BE2C (cell line): ENCODE data around the gene ROBO1.

Source experiments
- DNase-seq: peaks from one replicate; pipeline ENCODE4 v3.0.0-alpha.2; 2020
- H3K27me3 ChIP-seq: fragments of 250-450 bp; sonication (Bioruptor Pico); 2 replicates; pipeline ENCODE4 v1.5.1; 2020; ENCODE audit warnings: mild to moderate bottlenecking
- H3K36me3 ChIP-seq: fragments of 250-450 bp; sonication (Bioruptor Pico); 2 replicates; pipeline ENCODE4 v1.5.1; 2020; ENCODE audit warnings: mild to moderate bottlenecking
- H3K4me1 ChIP-seq: fragments of 250-450 bp; sonication (Bioruptor Pico); 2 replicates; pipeline ENCODE4 v1.5.1; 2020
- H3K4me3 ChIP-seq: 2 replicates; pipeline ENCODE4 v1.5.1; 2011; ENCODE audit warnings: low read depth, low read length
- H3K9me3 ChIP-seq: fragments of 250-450 bp; sonication (Bioruptor Pico); 2 replicates; pipeline ENCODE4 v1.5.1; 2020
- CTCF ChIP-seq: IDR thresholded peaks from 2 replicates; pipeline ENCODE4 v1.5.1; 2012; ENCODE audit warnings: mild to moderate bottlenecking, low read depth, low read length

The ROBO1 gene

GRCh38 chr3:78895528-78895927 is 872.3 kb downstream of the ROBO1 start:
- no peak for TF ChIP-seq CTCF
- no peaks in the 10 kb centered on the region for H3K36me3 ChIP-seq
- no peak overlapping the region for H3K4me3 ChIP-seq
- no peaks in the 10 kb centered on the region for H3K9me3 ChIP-seq
- peaks cover 4% of the 10 kb centered on the region; the same call in 1 of the 2 replicates for H3K4me1 ChIP-seq
- no peak for DNase-seq
- no peaks in the 10 kb centered on the region for H3K27me3 ChIP-seq

GRCh38 chr3:78894787-78895186 is 873.0 kb downstream of the ROBO1 start:
- no peaks in the 10 kb centered on the region for H3K9me3 ChIP-seq
- TF ChIP-seq CTCF = no peak
- H3K36me3 ChIP-seq = no peaks in the 10 kb centered on the region
- no peaks in the 10 kb centered on the region for H3K27me3 ChIP-seq
- H3K4me3 ChIP-seq = no peak overlapping the region
- DNase-seq = no peak
- peaks cover 4% of the 10 kb centered on the region; the same call in 1 of the 2 replicates for H3K4me1 ChIP-seq

- TF ChIP-seq CTCF = no peak
- Histone ChIP-seq H3K9me3 (no peaks in the 10 kb centered on the region), H3K4me1 (peaks cover 4% of the 10 kb centered on the region; the same call in 1 of the 2 replicates), H3K27me3 (no peaks in the 10 kb centered on the region), H3K4me3 (no peak overlapping the region), H3K36me3 (no peaks in the 10 kb centered on the region)
- DNase-seq = no peak
Measured at GRCh38 chr3:78893161-78893560, 874.6 kb downstream of the ROBO1 start.

GRCh38 chr3:78889348-78889747 is 878.5 kb downstream of the ROBO1 start:
- no peak for TF ChIP-seq CTCF
- H3K9me3 ChIP-seq = no peaks in the 10 kb centered on the region
- H3K27me3 ChIP-seq = no peaks in the 10 kb centered on the region
- no peak for DNase-seq
- no peak overlapping the region for H3K4me3 ChIP-seq
- no peaks in the 10 kb centered on the region for H3K36me3 ChIP-seq
- no peaks in the 10 kb centered on the region for H3K4me1 ChIP-seq

- Histone ChIP-seq H3K4me3 (no peak overlapping the region), H3K27me3 (no peaks in the 10 kb centered on the region), H3K4me1 (no peaks in the 10 kb centered on the region), H3K9me3 (no peaks in the 10 kb centered on the region), H3K36me3 (no peaks in the 10 kb centered on the region)
- no peak for TF ChIP-seq CTCF
- no peak for DNase-seq
Measured at GRCh38 chr3:78888635-78889034, 879.2 kb downstream of the ROBO1 start.

GRCh38 chr3:78887547-78888011 is 880.2 kb downstream of the ROBO1 start:
- Histone ChIP-seq H3K27me3 (no peaks in the 10 kb centered on the region), H3K4me1 (no peaks in the 10 kb centered on the region), H3K4me3 (no peak overlapping the region), H3K9me3 (no peaks in the 10 kb centered on the region), H3K36me3 (no peaks in the 10 kb centered on the region)
- DNase-seq = no peak
- TF ChIP-seq CTCF = no peak
